CD4-positive, alpha-beta T cell (primary cell): ENCODE results near the gene CDK15. TPM values are rescaled to one million over a fixed set of nuclear protein-coding genes. Genes with fewer than 3 reads are reported as not detected.

Experiments
- ATAC-seq: fragments of 200-7000 bp; cut with Tn5 transposase; one replicate; pipeline ENCODE4 v1.10.0; 2022; ENCODE audit warnings: mild to moderate bottlenecking; ENCODE audit not compliant: poor library complexity
- CTCF ChIA-PET: fragments of 350-600 bp; sonication (Branson Sonifier 250); formaldehyde crosslinking; loops from one replicate; lab custom pipeline; 2021; ENCODE audit warnings: antibody characterized with exemption, inconsistent platforms; lab: Charles Lee
- POLR2A ChIA-PET: fragments of 350-600 bp; sonication (Branson Sonifier 250); formaldehyde crosslinking; loops from one replicate; lab custom pipeline; 2021; ENCODE audit warnings: antibody characterized with exemption, inconsistent platforms; lab: Charles Lee
- DNase-seq, 14 experiments: peaks; one replicate each; pipeline ENCODE4 v3.0.0-alpha.2; 2013 to 2020; ENCODE audit warnings: mixed read lengths in 2 of 14
- H3K27ac ChIP-seq, 2 donors: one replicate each; pipeline versions ENCODE4 v1.5.1 to v1.7.0; 2013; ENCODE audit warnings: low read length in 2 of 2, low read depth in 1 of 2, mild to moderate bottlenecking in 1 of 2
- H3K27me3 ChIP-seq, 2 experiments: 1 replicate in 1 of 2; 2 replicates in 1 of 2; pipeline versions ENCODE4 v1.6.1 to v1.7.0; 2013; ENCODE audit warnings: low read length in 2 of 2, control low read depth in 1 of 2, mild to moderate bottlenecking in 1 of 2, moderate library complexity in 1 of 2; ENCODE audit not compliant: insufficient read depth in 2 of 2, control insufficient read depth in 1 of 2
- H3K36me3 ChIP-seq: one replicate; pipeline ENCODE4 v1.6.1; 2013; ENCODE audit warnings: low read length, control low read depth; ENCODE audit not compliant: insufficient read depth
- H3K4me1 ChIP-seq: one replicate; pipeline ENCODE4 v1.6.1; 2013; ENCODE audit warnings: low read length, control low read depth; ENCODE audit not compliant: insufficient read depth
- H3K4me3 ChIP-seq: one replicate; pipeline ENCODE4 v1.5.1; 2013; ENCODE audit warnings: mild to moderate bottlenecking, low read length, moderate library complexity
- H3K9me3 ChIP-seq, 2 experiments: 1 replicate in 1 of 2; 2 replicates in 1 of 2; pipeline versions ENCODE4 v1.6.1 to v1.7.0; 2013; ENCODE audit warnings: low read length in 2 of 2, mild to moderate bottlenecking in 2 of 2, control low read depth in 1 of 2, moderate library complexity in 1 of 2; ENCODE audit not compliant: control insufficient read depth in 1 of 2, insufficient read depth in 1 of 2
- H3K27ac Mint-ChIP-seq: one replicate; pipeline ENCODE4 v1.8.0; 2020; ENCODE audit warnings: mixed read lengths
- H3K27me3 Mint-ChIP-seq: one replicate; pipeline ENCODE4 v1.8.0; 2021; ENCODE audit warnings: mixed read lengths
- H3K36me3 Mint-ChIP-seq: one replicate; pipeline ENCODE4 v1.8.0; 2021; ENCODE audit warnings: low read depth, mixed read lengths
- H3K4me1 Mint-ChIP-seq: one replicate; pipeline ENCODE4 v1.8.0; 2021; ENCODE audit warnings: low read depth, mixed read lengths
- H3K4me3 Mint-ChIP-seq: one replicate; pipeline ENCODE4 v1.8.0; 2020; ENCODE audit warnings: mild to moderate bottlenecking, mixed read lengths
- H3K9me3 Mint-ChIP-seq: one replicate; pipeline ENCODE4 v1.8.0; 2020; ENCODE audit warnings: mixed read lengths
- intact Hi-C, 2 experiments: fragments of 100-400 bp; cut with DNase I in 1 of 2; cut with micrococcal nuclease in 1 of 2; formaldehyde crosslinking; loops; one replicate each; pipeline versions ENCODE4 v1.15.1 to v1.9.0; 2023 to 2025; cut with DNase I, micrococcal nuclease
- total RNA-seq, 174 experiments: library from RNA in 2 of 174; stranded (reverse) in 2 of 174; gene quantifications; one replicate each; pipeline ENCODE4 v1.2.3 and lab custom pipeline; 2021 to 2026
- TF ChIP-seq, protein P1 (sequence below): fragments of 200-600 bp; IDR thresholded peaks from one replicate; pipeline ENCODE4 v1.8.0; 2022; ENCODE audit warnings: antibody characterized with exemption, mild to moderate bottlenecking

The CDK15 gene
- total RNA-seq, 2 experiments from 2014 or later = not detected

DNA sequence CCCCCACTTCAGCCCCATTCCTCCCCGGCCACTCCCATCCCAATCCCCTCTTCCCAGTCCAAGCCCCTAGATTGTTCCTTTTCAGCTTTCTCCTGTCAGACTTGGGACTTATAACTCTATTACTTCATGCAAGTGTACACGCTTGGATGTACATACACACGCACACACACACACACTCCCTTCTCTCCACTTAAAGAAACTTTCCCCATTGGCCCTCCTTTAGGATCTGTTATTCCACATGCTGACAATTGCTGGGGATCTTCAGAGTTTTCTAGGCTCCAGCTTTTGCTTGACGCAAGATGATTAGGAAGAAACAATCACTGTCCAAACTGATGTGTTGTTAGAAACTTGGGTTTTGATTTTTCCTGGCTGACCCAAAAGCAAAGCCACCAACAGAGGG, 75.4 kb downstream of the CDK15 start:
- peaks cover 53% of the 10 kb centered on the region for H3K27me3 Mint-ChIP-seq
- no peak overlapping the region for H3K27ac ChIP-seq
- no peaks in the 10 kb centered on the region for H3K36me3 Mint-ChIP-seq
- ChIA-PET CTCF (no interaction called here), POLR2A (no interaction called here)
- TF ChIP-seq, protein P1, sequence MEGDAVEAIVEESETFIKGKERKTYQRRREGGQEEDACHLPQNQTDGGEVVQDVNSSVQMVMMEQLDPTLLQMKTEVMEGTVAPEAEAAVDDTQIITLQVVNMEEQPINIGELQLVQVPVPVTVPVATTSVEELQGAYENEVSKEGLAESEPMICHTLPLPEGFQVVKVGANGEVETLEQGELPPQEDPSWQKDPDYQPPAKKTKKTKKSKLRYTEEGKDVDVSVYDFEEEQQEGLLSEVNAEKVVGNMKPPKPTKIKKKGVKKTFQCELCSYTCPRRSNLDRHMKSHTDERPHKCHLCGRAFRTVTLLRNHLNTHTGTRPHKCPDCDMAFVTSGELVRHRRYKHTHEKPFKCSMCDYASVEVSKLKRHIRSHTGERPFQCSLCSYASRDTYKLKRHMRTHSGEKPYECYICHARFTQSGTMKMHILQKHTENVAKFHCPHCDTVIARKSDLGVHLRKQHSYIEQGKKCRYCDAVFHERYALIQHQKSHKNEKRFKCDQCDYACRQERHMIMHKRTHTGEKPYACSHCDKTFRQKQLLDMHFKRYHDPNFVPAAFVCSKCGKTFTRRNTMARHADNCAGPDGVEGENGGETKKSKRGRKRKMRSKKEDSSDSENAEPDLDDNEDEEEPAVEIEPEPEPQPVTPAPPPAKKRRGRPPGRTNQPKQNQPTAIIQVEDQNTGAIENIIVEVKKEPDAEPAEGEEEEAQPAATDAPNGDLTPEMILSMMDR = no peak
- peaks cover 26 to 36% of the 10 kb centered on the region in 2 experiments for H3K27me3 ChIP-seq
- DNase-seq (no peak), ATAC-seq (no peak)
- no peaks in the 10 kb centered on the region for H3K9me3 ChIP-seq
- no peaks in the 10 kb centered on the region for H3K36me3 ChIP-seq
- intact Hi-C loops = no loop called here
- H3K4me1 Mint-ChIP-seq = peaks cover 29% of the 10 kb centered on the region
- H3K27ac Mint-ChIP-seq = no peak overlapping the region
- peaks cover 6% of the 10 kb centered on the region for H3K4me1 ChIP-seq
- no peak overlapping the region for H3K4me3 Mint-ChIP-seq
- H3K4me3 ChIP-seq = no peak overlapping the region
- no peaks in the 10 kb centered on the region for H3K9me3 Mint-ChIP-seq

DNA sequence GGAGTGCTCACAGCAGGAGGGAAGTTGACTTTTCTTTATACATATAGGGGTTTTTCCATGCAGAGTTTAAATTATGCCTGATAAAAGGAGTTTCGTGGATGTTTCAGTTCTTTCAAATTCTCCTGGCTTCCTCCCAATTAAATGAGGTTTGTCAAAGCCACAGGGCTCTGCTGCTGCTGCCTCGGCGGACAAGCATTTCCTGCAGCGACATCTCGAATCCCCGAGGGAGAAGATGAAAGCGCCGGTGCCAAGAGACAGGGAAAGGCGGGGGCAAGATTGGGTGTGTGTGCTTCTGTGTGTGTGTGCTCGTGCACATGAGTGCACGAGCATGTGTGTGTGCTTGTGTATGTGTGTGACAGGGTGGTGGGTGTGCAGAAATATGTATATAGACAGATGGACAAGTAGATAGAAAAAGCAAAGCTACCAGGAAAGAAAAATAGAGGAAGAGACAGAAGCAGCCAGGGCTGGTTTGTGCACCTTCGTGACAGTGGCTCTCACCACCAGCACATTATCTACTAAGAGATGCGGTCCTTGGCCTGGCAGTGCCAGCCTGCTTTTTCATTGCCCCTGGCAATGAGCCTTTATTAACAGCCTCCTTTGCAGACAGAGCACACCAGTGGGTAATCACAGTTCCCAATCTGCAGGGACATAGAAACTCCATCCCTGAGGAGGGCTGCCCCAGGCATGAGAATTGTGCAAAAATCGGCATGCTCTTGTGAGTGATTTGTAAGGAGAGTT, 76.2 kb downstream of the CDK15 start:
- Mint-ChIP-seq H3K9me3 (no peaks in the 10 kb centered on the region), H3K4me1 (peaks cover 29% of the 10 kb centered on the region), H3K36me3 (no peaks in the 10 kb centered on the region), H3K4me3 (peak overlapping the region; percentile 22), H3K27ac (no peak overlapping the region), H3K27me3 (peaks cover 60% of the 10 kb centered on the region)
- Histone ChIP-seq H3K9me3 (no peaks in the 10 kb centered on the region), H3K27ac (no peak overlapping the region), H3K4me3 (no peak overlapping the region), H3K4me1 (peaks cover 6% of the 10 kb centered on the region), H3K36me3 (no peaks in the 10 kb centered on the region), H3K27me3 (peaks cover 26 to 36% of the 10 kb centered on the region in 2 experiments)
- TF ChIP-seq, protein P1 = no peak
- ChIA-PET CTCF (no interaction called here), POLR2A (no interaction called here)
- DNase-seq = peak in 2 of 14 experiments; percentile 3 to 13
- intact Hi-C loops = no loop called here
- no peak for ATAC-seq

DNA sequence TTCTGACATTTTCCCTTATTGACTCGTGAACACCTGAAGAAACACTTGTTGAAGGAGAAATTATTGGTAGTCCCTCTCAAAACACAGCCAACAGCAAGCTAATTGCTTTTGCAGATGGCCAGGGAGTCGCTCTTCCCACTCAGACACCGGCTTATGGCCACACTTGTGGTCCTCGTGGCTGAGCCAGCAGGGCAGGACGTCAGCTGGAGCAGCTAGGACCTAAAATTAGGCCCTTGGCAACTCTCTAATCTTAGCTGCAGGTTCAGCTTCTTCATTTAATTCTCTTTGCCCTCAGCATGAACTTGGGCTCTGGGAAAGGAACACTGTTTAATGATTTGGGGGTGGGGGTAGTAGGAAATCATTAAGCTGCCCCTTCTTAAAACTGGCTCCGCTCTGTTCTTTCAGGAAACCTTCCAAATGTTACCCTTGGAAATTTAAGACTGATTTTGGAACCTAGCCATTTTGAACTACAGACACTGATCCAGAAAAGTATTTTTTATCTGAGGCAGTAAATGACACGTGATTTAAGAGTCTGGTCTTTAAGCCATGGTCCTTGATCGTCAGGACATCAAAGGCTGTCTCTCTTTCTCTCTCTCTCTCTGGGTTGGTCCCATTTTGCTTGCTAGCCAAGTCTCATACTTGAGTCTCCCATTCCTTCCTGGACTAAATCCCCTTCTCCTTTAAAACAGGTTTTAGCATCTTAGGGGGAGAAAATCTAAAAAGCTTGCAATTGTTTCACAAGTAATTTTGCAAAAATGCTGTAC, 77.5 kb downstream of the CDK15 start:
- Mint-ChIP-seq H3K36me3 (no peaks in the 10 kb centered on the region), H3K27me3 (peaks cover 72% of the 10 kb centered on the region), H3K4me3 (no peak overlapping the region), H3K9me3 (no peaks in the 10 kb centered on the region), H3K4me1 (peaks cover 29% of the 10 kb centered on the region), H3K27ac (no peak overlapping the region)
- POLR2A ChIA-PET = interaction anchor here (0.6 kb wide), 1 partner anchor 166 kb away, joined by 3 read pairs; no protein-coding TSS in a partner anchor
- Histone ChIP-seq H3K4me3 (no peak overlapping the region), H3K27ac (no peak overlapping the region), H3K4me1 (peaks cover 6% of the 10 kb centered on the region), H3K27me3 (peaks cover 26 to 36% of the 10 kb centered on the region in 2 experiments), H3K36me3 (no peaks in the 10 kb centered on the region), H3K9me3 (no peaks in the 10 kb centered on the region)
- intact Hi-C loops = no loop called here
- ATAC-seq (no peak), DNase-seq (no peak)
- CTCF ChIA-PET = no interaction called here
- TF ChIP-seq, protein P1 = no peak
